HCT116 (cell line): ENCODE data around the gene ASPHD2.

ENCODE experiments used
- EZH2 ChIP-seq: fragments of 200-600 bp; sonication (generic); IDR thresholded peaks from 2 replicates; pipeline ENCODE4 v1.6.1; 2017; ENCODE audit warnings: antibody characterized with exemption, mixed run types
- EZH2phosphoT487 ChIP-seq: fragments of 200-600 bp; IDR thresholded peaks from 2 replicates; pipeline ENCODE4 v1.6.1; 2018; ENCODE audit warnings: antibody characterized with exemption, borderline replicate concordance
- FOSL1 ChIP-seq: IDR thresholded peaks from 2 replicates; pipeline ENCODE4 v1.6.1; 2012; ENCODE audit warnings: low read depth
- JUND ChIP-seq: IDR thresholded peaks from 2 replicates; pipeline ENCODE4 v1.6.1; 2012
- POLR2A ChIP-seq: IDR thresholded peaks from 2 replicates; pipeline ENCODE4 v1.7.0; 2011; ENCODE audit warnings: borderline replicate concordance; ENCODE audit not compliant: insufficient read depth, insufficient read length; ENCODE audit errors: extremely low read depth
- POLR2AphosphoS5 ChIP-seq: IDR thresholded peaks from 2 replicates; pipeline ENCODE4 v1.6.1; 2011; ENCODE audit warnings: mild to moderate bottlenecking, low read depth, low read length, moderate library complexity
- RAD21 ChIP-seq: IDR thresholded peaks from 2 replicates; pipeline ENCODE4 v1.6.1; 2012; ENCODE audit warnings: low read depth, mild to moderate bottlenecking
- SIN3A ChIP-seq: IDR thresholded peaks from 2 replicates; pipeline ENCODE4 v1.6.1; 2012; ENCODE audit warnings: low read depth
- ZFX ChIP-seq: fragments of 450-650 bp; IDR thresholded peaks from 2 replicates; pipeline ENCODE4 v1.6.1; 2017
- TF ChIP-seq, protein P1 (sequence below), 3 experiments: fragments of 200-600 bp in 1 of 3; sonication (generic) in 1 of 3; IDR thresholded peaks in 2 of 3; conservative IDR thresholded peaks in 1 of 3; 2 replicates each; pipeline ENCODE4 v1.5.1; 2012 to 2017; ENCODE audit warnings: low read depth in 2 of 3, low read length in 2 of 3, antibody characterized with exemption in 1 of 3, borderline replicate concordance in 1 of 3, control low read depth in 1 of 3, mild to moderate bottlenecking in 1 of 3, mixed read lengths in 1 of 3, mixed run types in 1 of 3, moderate library complexity in 1 of 3; ENCODE audit not compliant: insufficient read depth in 1 of 3
- TF ChIP-seq, protein P2 (sequence below): IDR thresholded peaks from 2 replicates; pipeline ENCODE4 v1.6.1; 2012; ENCODE audit warnings: low read depth
- TF ChIP-seq, protein P3 (sequence below): IDR thresholded peaks from 2 replicates; pipeline ENCODE4 v1.6.1; 2012

DNA sequence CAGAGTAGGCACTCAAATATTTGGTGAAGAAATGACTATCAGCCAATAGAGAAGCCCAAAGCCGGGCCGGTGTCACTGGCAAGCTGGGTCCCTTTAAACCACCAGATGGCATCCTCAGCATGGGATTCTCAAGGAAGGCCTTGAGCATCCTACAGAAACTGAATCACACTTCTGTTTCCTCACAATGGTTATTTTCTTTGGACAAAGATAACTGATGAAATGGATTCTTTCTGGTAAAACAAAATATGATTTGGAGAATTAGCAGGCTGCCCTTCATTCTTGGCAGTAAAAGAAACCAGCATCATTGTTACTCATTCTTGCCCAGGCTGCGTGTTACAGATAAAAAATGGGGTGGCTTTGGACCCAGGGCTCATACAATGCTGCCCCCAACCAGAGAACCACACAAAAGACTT lies 30.3 kb upstream of the ASPHD2 start:
- TF ChIP-seq EZH2, result no peak
- no peak for TF ChIP-seq EZH2phosphoT487
- TF ChIP-seq, protein P1, sequence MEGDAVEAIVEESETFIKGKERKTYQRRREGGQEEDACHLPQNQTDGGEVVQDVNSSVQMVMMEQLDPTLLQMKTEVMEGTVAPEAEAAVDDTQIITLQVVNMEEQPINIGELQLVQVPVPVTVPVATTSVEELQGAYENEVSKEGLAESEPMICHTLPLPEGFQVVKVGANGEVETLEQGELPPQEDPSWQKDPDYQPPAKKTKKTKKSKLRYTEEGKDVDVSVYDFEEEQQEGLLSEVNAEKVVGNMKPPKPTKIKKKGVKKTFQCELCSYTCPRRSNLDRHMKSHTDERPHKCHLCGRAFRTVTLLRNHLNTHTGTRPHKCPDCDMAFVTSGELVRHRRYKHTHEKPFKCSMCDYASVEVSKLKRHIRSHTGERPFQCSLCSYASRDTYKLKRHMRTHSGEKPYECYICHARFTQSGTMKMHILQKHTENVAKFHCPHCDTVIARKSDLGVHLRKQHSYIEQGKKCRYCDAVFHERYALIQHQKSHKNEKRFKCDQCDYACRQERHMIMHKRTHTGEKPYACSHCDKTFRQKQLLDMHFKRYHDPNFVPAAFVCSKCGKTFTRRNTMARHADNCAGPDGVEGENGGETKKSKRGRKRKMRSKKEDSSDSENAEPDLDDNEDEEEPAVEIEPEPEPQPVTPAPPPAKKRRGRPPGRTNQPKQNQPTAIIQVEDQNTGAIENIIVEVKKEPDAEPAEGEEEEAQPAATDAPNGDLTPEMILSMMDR (IDR thresholded peaks at IDR 0.05 in 2 of 3, conservative IDR thresholded peaks at IDR 0.05 in 1 of 3; ENCODE audit: borderline replicate concordance in 1 of 3, insufficient read depth in 1 of 3, low read depth in 2 of 3, low read length in 2 of 3), result peak; percentile 56 to 69 (median 64)
- no peak for TF ChIP-seq POLR2A
- TF ChIP-seq, protein P2, sequence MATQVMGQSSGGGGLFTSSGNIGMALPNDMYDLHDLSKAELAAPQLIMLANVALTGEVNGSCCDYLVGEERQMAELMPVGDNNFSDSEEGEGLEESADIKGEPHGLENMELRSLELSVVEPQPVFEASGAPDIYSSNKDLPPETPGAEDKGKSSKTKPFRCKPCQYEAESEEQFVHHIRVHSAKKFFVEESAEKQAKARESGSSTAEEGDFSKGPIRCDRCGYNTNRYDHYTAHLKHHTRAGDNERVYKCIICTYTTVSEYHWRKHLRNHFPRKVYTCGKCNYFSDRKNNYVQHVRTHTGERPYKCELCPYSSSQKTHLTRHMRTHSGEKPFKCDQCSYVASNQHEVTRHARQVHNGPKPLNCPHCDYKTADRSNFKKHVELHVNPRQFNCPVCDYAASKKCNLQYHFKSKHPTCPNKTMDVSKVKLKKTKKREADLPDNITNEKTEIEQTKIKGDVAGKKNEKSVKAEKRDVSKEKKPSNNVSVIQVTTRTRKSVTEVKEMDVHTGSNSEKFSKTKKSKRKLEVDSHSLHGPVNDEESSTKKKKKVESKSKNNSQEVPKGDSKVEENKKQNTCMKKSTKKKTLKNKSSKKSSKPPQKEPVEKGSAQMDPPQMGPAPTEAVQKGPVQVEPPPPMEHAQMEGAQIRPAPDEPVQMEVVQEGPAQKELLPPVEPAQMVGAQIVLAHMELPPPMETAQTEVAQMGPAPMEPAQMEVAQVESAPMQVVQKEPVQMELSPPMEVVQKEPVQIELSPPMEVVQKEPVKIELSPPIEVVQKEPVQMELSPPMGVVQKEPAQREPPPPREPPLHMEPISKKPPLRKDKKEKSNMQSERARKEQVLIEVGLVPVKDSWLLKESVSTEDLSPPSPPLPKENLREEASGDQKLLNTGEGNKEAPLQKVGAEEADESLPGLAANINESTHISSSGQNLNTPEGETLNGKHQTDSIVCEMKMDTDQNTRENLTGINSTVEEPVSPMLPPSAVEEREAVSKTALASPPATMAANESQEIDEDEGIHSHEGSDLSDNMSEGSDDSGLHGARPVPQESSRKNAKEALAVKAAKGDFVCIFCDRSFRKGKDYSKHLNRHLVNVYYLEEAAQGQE, result no peak
- no peak for TF ChIP-seq POLR2AphosphoS5
- peak; percentile 75 for TF ChIP-seq RAD21
- TF ChIP-seq, protein P3, sequence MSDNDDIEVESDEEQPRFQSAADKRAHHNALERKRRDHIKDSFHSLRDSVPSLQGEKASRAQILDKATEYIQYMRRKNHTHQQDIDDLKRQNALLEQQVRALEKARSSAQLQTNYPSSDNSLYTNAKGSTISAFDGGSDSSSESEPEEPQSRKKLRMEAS, result no peak
- TF ChIP-seq FOSL1, result no peak
- TF ChIP-seq SIN3A, result no peak
- TF ChIP-seq JUND, result no peak
- no peak for TF ChIP-seq ZFX
